GM19328 (cell line): Measurements from ENCODE around the gene PLCH2.

Source experiments
- ATAC-seq: cut with Tn5 transposase; IDR thresholded peaks from one replicate; pipeline ENCODE4 v1.9.1; 2021; ENCODE audit warnings: mild to moderate bottlenecking, moderate library complexity; ENCODE audit not compliant: unreplicated experiment

The PLCH2 gene

DNA sequence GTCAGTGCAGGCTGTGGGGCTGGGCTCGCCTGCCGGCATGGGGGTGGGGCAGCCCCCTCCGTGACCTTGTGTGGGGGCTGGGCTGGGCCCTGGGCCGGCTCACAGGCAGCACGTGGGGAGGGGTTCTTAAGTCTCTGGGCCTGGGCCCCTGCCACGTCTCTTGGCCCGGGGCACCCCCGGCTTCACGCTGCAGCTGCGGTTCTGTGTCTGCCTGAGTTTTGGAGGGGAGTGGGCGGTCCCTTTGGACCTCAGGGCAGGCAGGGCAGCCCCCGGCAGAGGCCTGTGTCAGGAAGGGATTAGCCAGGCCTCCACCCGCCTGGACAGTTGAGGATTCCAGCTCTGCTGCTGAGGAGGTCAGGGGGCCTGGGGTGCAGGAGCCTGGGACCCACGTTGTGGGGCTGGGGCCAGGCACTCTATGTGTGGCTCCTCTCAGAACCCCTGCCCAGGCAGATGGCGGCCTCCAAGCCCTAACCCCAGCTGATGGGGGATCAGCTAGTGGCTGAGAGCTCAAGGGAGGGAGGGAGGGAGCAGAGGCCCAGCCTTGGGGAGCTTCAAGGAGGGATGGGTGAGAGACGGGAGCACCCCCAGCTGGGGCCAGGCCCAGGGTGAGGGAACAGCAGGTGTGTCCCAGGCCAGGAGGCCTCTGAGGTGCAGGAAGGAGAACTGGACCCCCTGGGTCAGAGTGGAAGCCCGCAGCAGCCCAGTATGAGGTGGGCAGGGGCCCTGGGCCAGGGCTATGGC lies 1.8 kb upstream of the PLCH2 start:
- no peak for ATAC-seq

DNA sequence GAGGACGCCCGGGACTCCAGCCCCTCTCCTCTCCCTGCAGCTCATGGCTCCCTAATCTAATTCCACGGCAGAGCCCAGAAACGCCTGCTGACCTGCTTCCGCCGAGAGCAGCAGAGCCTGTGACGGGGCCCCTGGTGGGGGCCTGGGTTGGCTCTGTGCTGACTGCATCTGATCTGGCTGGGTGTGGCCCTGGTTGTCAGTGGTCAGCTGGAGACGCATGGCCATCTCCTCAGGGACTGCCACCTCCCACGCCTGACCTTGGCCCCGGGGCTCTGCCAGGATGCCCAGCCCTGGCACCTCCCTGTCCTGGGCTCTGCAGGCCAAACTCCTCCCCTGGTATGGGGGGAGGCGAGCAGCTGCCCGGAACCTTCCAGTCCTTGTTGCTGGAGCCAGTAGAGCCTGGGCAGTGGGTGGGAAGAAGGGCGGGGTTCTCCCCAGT lies 1.1 kb upstream of the PLCH2 start:
- no peak for ATAC-seq

DNA sequence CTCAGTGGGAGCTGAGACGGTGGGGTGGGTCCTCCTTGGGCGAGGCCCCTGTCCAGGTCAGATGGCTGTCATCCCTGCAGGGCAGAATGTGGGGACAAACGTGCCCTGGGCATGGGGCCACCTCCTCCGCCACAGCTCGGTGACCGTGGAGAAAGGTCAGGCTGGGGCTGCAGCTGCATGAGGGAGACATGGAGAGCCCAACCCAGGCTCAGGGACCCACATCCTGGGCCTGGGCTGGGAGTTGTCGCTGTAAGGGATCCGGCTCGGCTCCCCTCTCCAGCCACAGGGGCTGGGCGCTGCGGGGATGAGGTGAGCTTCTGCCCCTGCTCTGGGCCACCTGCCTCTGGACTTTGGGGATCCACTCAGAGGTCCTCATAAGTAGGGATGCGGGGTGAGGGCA lies 518 bp upstream of the PLCH2 start:
- no peak for ATAC-seq

DNA sequence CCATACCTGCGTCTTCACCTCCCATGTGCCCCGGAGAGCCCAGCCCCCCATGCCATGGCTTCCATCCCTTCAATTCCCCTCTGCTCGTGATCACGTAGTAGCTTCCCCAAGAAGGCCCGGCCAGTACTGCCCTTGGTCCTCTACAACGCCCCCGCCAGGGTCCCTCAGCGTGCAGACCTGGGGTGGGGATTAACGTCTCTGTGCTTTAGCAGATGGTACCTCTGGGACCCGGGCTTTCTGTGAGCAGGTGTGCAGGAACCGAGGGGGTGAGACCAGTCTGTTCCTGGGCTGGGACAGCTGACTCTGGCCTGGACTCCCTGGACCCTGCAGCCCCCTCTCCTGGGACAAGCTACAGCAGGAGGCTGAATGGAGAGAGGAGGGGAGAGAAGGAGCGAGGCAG lies 1.2 kb downstream of the PLCH2 start:
- ATAC-seq, result no peak

DNA sequence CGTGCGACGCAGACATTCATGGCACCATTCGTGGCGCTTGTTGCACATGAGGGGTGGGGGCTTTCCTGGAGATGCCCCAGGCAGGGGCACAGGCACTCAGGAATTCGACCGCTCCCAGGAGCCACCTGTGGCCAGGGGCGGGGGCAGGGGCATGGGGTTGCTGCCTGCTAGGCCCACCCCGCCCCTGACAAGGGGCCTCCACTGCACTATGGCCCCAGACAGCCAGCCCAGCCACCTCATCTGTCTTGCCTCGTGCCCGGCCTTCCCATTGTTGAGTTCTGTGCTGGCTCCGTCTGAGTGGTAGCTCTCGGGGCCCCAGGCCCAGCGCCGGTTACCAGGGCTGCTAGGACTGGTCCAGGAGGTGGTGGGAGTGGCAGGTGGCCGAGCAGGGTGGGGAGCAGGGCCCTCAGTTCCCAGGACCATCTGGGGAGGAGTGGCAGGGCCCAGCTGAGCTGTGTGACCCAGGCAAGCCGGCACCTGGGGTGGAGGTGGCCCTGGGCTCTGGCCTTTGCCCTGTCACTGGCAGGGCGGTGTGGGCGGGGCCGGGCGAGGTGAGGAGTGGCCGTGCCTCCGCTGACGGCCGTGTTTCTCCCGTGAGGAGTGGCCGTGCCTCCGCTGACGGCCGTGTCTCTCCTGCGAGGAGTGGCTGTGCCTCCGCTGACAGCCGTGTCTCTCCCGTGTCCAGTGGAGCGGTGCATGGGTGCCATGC lies 1.9 kb downstream of the PLCH2 start:
- no peak for ATAC-seq

DNA sequence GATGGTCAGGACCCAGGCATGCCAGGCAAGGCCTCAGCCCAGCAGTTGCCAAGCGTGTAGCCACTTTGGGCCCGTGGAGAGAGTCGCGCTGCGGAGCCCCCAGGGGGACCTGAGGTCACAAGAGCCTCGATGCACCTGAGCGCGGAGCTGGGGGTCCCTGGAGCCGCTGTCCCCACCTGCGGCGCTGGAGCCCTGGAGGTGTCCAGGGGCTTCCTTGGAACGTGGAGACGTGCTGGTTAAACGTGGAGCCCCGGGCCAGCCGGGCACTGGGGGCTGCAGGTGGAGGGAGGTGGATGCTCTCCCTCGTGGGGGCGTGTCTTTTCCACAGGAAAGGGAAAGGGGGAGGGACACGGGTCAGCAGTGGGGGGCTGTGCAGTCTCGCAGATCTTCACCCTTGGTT lies 3.1 kb downstream of the PLCH2 start:
- no peak for ATAC-seq

DNA sequence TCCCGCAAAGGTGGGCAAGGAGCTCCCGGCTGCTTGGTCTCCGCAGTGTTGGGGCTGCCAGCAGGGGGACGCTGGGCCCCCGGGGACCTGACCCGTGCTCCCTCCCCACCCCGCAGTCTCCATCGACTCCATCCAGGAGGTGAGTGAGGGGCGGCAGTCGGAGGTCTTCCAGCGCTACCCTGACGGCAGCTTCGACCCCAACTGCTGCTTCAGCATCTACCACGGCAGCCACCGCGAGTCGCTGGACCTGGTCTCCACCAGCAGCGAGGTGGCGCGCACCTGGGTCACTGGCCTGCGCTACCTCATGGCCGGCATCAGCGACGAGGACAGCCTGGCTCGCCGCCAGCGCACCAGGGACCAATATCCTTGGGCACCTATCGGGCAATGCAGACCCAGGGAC lies 3.5 kb downstream of the PLCH2 start:
- ATAC-seq, result no peak

DNA sequence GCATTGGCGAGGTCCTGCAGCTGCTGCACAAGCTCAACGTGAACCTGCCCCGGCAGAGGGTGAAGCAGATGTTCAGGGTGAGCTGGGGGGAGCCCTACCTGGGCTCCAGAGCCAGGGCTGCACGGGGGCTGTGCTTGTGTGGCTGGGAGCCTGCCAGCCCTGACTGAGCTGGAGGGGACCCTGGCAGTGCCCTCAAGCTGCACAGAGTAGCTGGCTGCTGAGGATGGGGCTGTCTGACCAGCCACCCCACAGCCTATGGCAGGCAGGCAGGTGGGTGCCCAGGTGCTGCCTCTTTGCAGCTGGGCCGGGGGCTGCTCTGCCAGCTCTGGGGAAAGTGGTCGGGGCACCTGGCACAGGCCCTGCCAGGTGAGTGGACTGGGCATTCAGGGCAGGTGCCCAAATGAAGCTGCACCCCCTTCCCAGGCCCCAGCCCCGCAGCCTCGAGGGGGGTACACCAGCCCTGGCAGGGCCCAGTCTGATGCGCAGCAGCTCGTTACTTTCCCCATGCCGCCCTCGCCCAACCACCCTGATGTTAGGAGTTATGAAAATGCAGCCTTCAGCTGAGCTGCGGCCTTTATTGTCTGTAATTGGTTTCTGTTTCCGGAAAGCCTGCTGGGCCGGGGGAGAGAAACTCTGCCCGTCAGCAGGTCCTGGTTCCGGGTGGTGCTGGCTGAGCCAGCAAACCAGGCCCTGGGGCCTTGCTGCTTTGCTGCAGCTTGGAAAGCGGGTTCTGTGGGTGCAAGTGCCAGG lies 4.3 kb downstream of the PLCH2 start:
- no peak for ATAC-seq

DNA sequence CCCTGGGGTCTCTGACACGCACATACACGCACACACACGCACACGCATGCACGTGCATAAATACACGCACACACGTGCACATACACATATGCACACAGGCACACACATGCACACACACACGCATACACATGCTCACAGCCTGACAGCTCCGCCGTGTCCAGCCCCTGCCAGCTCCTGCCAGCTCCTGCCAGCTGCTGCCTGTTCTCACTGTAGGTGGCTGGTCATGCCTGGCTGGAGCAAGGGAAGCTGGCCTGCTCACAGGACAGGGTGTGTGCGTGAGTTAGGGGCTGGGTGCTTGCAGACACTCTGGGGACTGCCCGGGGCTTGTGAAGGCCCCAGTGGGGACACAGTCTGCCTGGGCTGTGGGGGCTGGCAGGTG lies 4.9 kb downstream of the PLCH2 start:
- no peak for ATAC-seq

DNA sequence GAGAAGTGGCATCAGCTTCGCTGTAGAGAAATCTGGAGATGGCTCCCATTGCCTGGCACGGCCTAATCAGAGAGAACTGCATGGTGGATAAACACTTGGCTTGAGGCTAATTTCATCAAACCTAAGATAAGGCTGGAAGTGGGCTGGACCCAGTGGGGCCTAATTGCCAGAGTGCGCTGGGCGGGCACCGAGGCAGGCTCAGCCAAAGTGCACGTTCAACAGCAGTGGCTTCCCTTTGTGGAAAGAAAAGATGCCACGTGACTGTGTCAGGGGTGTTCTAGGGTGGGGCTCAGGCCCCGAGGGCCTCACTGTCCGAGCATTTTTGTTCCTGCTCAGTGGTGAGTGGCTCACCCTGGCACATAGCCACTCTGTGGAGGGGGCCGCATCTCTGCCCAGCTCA lies 5.8 kb downstream of the PLCH2 start:
- no peak for ATAC-seq

DNA sequence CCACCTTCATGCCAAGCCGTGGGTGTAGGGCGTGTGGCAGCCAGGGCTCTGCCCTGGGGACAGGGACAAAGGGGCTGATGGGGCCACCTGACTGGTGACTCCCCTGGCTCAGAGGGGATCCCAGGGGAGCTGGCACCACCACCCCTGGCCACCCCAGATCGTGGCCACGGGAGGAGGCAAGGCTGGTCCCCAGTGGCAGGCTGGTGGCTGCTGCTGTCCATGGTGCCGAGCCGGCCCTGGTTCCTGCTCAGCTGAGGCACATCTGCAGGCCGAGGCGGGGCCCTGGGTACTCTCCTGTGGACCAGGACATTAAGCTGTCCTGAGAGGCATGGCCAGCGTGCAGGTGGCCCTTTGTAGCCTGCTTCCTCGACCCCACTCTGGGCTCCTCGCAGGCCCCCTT lies 6.5 kb downstream of the PLCH2 start:
- no peak for ATAC-seq

DNA sequence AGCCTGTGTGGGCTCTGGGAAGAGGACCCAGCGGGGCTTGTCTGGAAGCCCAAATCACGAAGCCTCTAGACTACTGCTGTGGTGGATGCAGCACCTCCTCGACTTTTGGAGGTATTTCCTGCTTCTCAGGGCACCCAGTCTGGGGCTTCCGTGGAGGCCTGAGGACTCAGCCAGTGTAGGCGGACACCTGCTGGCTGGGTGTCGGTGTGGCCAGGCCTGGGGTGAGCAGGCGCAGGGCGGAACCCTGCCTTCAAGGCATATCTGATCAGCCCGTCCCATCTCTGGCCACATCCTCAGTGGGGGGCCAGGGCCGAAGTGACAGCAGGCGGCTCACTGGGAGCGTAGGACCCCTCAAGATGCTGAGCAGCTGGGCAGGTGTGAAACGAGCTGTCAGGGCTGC lies 6.9 kb downstream of the PLCH2 start:
- no peak for ATAC-seq

DNA sequence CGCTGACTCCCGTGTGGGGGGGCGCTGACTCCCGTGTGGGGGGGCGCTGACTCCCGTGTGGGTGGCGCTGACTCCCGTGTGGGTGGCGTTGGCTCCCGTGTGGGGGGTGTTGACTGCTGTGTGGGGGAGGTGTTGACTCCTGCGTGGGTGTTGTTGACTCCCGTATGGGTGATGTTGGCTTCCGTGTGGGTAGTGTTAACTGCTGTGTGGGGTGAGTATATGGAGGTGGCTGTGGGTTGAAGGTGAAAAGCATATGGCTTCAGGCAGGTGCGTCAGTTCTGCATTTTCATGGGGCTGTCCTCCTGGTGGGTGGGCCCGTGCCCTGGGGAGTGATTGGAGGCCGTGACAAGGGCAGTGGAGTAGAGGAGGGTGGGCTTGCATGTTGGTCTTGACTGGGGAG lies 7.9 kb downstream of the PLCH2 start:
- ATAC-seq, result no peak

DNA sequence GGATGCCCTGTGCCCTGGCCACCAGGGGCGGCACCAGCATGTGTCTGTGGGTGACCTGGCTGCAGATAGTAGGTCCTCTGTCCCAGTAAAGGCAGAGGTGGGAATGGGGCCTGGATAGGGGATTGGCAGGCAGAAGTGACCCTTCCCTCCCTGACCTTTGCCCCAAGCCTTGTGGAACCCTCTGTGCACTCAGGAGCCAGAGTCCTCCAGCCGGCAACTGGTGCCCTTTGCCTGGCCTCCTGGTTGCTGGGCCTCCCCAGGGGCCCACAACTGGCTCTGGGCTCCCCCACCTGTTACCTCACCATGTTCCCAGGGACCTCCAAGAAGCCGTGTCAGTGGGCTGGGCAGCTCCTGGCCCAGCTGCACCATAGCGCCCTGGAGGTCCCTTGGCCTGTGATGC lies 10.0 kb downstream of the PLCH2 start:
- no peak for ATAC-seq

DNA sequence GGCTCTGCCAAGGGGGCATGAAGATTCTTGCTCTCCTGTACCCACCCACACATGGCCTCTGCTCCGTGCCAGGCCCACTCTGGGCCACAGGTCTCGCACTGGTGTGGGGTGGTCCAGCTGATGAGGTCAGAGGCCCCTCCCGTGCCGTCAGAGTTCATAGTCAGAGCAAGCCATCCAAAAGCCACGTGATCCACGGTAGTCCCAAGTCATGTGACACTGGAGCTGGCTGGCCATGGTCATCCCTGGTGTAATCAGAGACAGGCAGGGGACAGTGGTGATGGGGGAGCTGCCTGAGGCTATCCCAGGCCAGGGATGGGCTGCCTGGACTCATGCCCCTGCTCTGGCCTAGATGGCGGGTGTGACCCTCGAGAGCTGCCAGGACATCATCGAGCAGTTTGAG lies 10.5 kb downstream of the PLCH2 start:
- ATAC-seq, result no peak

DNA sequence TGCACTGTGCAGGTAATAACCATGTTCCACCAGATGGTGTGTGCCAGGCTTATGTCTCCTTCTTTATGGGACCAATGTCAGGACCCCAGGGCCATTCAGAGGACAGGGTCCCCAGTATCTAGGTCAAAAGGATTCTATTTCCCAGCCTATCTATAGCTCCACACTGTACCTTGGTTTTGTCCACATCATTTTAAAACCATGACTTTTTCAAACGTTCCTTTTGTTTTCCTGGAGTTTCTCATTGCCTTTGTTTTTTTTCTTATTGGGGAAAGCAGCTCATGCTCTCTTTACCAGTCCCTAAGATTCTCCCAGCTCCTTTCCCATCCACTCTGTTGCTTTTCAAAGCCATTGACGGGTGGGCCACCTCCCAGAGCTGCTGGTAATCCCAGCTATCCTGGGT lies 12.6 kb downstream of the PLCH2 start:
- no peak for ATAC-seq

DNA sequence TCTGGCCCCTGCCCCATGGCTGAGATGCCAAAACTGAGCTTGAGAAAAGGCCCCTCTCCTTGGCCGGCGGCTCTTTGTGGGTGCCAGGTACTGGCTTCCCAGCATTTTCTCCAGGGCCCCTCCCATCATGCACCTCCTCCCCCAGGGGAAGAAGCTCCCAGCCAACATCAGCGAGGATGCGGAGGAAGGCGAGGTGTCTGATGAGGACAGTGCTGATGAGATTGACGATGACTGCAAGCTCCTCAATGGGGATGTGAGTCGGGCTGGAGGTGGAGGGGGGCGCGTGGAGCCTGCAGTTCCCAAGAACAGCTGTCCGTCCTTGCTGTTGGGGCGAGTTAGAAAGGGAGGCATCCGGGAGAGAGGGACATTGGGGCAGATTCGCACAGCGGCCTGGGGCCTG lies 13.5 kb downstream of the PLCH2 start:
- ATAC-seq, result no peak

DNA sequence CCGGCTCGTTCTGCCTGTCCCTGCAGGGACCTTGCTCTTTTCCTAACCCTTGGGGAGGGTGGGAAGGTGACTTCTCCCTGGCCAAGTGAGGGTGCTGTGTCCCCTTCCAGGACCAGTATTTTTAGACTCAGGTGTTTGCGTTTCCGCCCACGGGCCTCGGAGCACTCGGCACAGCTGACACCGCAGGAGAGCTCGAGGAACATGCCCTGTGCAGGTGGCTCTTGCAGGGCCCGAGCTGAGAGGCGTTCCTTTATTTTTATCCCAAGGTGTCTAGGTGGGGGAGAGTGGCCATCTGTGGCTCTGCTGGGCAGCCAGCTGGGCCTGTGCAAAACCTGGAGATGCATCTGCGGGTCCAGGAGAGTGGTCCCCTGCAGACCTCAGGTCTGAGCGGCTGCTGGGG lies 16.0 kb downstream of the PLCH2 start:
- no peak for ATAC-seq

DNA sequence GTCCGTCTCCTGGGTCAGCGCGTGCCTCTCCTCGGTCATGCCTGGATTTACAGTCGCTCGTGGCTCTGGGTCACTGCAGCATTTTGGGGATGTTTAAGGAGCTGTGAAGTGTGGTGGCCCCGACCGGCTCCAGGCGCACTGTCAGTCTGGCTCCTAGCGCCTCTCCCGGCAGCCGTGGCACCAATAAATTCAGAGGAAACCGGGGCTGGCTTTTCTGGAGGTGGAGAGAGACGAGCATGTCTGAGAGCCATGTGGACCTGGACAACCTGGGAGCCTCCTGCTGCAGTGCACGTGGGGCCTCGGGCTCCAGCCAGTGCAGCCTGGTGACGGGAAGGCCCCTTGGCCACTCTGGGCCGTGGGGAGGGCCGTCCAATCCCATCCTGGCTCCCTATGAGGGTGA lies 17.1 kb downstream of the PLCH2 start:
- ATAC-seq, result no peak

DNA sequence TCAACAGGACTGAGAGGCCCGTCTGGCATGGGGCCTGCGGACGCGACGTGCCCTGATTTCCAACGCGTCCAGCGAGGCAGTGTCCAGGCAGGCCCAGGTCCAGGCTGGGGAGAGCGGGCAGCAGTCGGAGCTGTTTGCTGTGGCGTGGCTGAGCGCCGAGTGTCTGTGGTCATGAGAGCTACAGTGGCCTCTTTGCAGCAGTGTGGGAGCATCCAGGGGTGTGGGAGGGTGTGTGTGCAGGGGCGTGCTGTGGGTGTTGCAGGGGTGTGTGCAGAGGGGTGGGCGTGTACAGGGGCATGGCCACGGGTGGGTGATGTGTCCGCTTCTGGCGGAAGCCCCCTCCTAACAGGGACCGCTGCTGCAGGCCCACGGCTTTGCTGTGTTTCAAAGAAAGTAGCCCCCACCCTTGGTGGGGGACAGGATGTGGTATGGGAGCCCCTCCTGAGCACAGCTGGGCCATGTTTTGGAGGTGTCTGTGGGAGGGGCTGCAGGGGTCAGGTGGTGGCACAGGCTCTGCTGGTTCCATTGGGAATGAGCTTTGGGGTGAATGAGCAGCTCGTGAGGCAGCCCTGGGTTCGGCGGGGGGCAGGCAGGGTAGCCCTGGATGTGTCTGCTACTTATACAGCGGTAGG lies 17.7 kb downstream of the PLCH2 start:
- ATAC-seq, result no peak

DNA sequence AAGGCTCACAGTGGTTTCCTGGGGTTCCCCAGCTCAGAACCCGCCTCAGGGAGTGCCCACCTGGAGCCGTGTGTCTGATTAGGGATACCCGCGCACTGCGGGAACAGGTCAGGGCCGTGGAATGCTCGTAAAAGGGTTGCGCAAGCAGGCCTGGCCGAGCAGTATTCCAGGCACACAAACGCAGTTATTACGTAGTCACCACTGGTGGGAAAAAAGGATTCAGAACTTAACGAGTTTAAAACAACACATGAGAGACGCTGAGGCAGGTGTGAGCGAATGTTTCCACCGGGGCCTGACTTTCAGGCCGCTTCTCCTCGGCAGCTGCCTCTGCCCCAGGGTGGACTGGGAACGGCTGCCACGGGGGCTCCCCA lies 18.2 kb downstream of the PLCH2 start:
- no peak for ATAC-seq

DNA sequence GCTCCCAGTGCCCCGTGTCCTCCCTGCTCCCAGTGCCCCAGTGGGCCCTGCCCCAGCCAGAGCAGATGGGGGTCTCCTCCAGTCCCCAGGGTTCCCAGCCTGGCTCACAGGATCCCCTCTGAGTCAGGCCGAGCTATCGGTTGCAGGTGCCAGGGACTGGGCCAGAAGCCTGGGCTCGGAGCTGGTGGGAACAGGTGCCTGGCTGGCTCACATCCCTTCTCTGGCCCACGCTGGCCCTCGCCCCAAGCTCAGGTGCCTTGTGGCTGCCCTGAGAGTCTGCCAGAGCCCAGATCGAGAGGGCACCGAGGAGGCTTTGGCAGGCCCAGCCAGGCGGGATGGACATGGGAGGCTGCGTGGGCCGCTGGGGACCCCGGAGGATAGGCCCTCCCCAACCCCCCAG lies 18.9 kb downstream of the PLCH2 start:
- ATAC-seq, result no peak
